Smooth muscle cell (in vitro differentiated cells): ENCODE results near the gene SBNO2. TPM values are rescaled to one million over a fixed set of nuclear protein-coding genes. Genes with fewer than 3 reads are reported as not detected.

Source experiments
- DNase-seq: peaks from one replicate; lab custom pipeline; 2025; ENCODE audit not compliant: unreplicated experiment; lab: John Stamatoyannopoulos, UW
- H2AFZ ChIP-seq: fragments of 200-600 bp; sonication (generic); 2 replicates; pipeline ENCODE4 v1.6.0; 2016; ENCODE audit warnings: antibody characterized with exemption, low read depth, mild to moderate bottlenecking
- H3F3A ChIP-seq: fragments of 200-600 bp; sonication (generic); 2 replicates; pipeline ENCODE4 v1.6.0; 2017; ENCODE audit warnings: antibody characterized with exemption, low read depth
- H3K27ac ChIP-seq: fragments of 200-600 bp; sonication (generic); 2 replicates; pipeline ENCODE4 v1.5.1; 2016; ENCODE audit warnings: low read depth, mild to moderate bottlenecking
- H3K27me3 ChIP-seq: fragments of 200-600 bp; sonication (generic); 2 replicates; pipeline ENCODE4 v1.6.1; 2016; ENCODE audit warnings: low read depth, mild to moderate bottlenecking
- H3K36me3 ChIP-seq: fragments of 200-600 bp; sonication (generic); 2 replicates; pipeline ENCODE4 v1.5.1; 2016; ENCODE audit warnings: low read depth
- H3K4me1 ChIP-seq: fragments of 200-600 bp; sonication (generic); 2 replicates; pipeline ENCODE4 v1.5.1; 2016; ENCODE audit warnings: low read depth
- H3K4me2 ChIP-seq: fragments of 200-600 bp; sonication (generic); 2 replicates; pipeline ENCODE4 v1.6.0; 2016; ENCODE audit warnings: mild to moderate bottlenecking
- H3K4me3 ChIP-seq: fragments of 200-600 bp; sonication (generic); 2 replicates; pipeline ENCODE4 v1.5.1; 2016; ENCODE audit warnings: mild to moderate bottlenecking
- H3K79me2 ChIP-seq: fragments of 200-600 bp; sonication (generic); 2 replicates; pipeline ENCODE4 v1.6.0; 2016; ENCODE audit warnings: low read depth, mild to moderate bottlenecking
- H3K9ac ChIP-seq: fragments of 200-600 bp; sonication (generic); 2 replicates; pipeline ENCODE4 v1.6.0; 2016; ENCODE audit warnings: low read depth
- H3K9me3 ChIP-seq: fragments of 200-600 bp; sonication (generic); replicated peaks from 2 replicates; pipeline ENCODE4 v1.5.1; 2016; ENCODE audit warnings: low read depth
- H4K20me1 ChIP-seq: fragments of 200-600 bp; sonication (generic); 2 replicates; pipeline ENCODE4 v1.6.0; 2016; ENCODE audit warnings: low read depth
- WGBS: methylation state at CpG from one replicate; pipeline ENCODE4 v1.1.7; 2016; ENCODE audit warnings: low lambda C conversion rate; 5-methylcytosine and 5-hydroxymethylcytosine counted together
- polyA plus RNA-seq: library from polyadenylated mRNA; unstranded; fragments of >200 nt; fragmentation: Nextera tagmentation; extraction: Ambion mirVana; gene quantifications from 2 replicates; pipeline ENCODE4 v1.2.1, GENCODE V29; 2016
- total RNA-seq: library from RNA; depleted of rRNA; stranded (reverse); fragments of >200 nt; gene quantifications from 2 replicates; pipeline ENCODE4 v1.2.3, GENCODE V29; 2014
- TF ChIP-seq, protein P1 (sequence below): fragments of 200-600 bp; sonication (generic); IDR thresholded peaks from 2 replicates; pipeline ENCODE4 v1.5.1; 2017; ENCODE audit warnings: borderline replicate concordance, mild to moderate bottlenecking, antibody characterized with exemption; ENCODE audit not compliant: insufficient read depth, poor library complexity, severe bottlenecking

The SBNO2 gene
- total and polyA plus RNA-seq, 2 experiments from 2014 or later = 16.4 to 17.6 TPM

DNA sequence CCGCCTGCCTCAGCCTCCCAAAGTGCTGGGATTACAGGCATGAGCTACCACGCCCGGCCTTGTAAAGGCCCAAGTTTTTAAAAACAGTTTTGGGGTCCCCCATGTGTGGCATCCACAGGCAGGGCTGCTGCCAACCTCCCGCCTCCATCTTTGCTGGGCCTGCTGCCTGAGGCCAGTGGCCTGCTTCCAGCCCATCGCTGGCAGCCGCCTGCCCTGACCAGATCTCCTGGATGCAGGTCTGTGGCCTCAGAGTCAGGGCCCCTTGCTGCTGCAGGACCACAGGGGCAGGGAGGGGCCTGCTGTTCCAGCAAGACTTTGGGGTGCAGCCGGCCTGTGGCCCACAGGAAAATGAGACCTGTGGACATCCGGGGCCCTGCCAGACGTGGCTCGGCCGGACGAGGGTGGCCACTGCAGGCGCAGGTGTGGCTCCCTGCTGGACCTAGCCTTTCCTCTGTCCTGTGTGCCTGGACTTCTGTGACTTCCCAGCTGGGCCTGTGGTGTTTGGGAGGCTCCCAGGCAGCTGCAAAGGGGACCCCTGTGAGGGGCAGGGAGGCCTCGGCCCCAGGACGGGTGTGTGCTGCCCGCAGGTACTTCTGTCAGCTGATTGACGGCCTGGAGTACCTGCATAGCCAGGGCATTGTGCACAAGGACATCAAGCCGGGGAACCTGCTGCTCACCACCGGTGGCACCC, 45.9 kb upstream of the SBNO2 start:
- Histone ChIP-seq H3K27me3 (no peaks in the 10 kb centered on the region), H3K36me3 (no peaks in the 10 kb centered on the region), H3K4me1 (no peaks in the 10 kb centered on the region), H4K20me1 (peaks cover 76% of the 10 kb centered on the region), H2AFZ (no peak overlapping the region), H3K9me3 (no peaks in the 10 kb centered on the region), H3K9ac (no peak overlapping the region), H3K4me3 (no peak overlapping the region), H3K79me2 (peaks cover 55% of the 10 kb centered on the region), H3K4me2 (no peak overlapping the region), H3K27ac (no peak overlapping the region), H3F3A (no peaks in the 10 kb centered on the region)
- WGBS = 93% methylated on average over 19 of the region's 19 CpGs
- TF ChIP-seq, protein P1, sequence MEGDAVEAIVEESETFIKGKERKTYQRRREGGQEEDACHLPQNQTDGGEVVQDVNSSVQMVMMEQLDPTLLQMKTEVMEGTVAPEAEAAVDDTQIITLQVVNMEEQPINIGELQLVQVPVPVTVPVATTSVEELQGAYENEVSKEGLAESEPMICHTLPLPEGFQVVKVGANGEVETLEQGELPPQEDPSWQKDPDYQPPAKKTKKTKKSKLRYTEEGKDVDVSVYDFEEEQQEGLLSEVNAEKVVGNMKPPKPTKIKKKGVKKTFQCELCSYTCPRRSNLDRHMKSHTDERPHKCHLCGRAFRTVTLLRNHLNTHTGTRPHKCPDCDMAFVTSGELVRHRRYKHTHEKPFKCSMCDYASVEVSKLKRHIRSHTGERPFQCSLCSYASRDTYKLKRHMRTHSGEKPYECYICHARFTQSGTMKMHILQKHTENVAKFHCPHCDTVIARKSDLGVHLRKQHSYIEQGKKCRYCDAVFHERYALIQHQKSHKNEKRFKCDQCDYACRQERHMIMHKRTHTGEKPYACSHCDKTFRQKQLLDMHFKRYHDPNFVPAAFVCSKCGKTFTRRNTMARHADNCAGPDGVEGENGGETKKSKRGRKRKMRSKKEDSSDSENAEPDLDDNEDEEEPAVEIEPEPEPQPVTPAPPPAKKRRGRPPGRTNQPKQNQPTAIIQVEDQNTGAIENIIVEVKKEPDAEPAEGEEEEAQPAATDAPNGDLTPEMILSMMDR = no peak
- no peak for DNase-seq

DNA sequence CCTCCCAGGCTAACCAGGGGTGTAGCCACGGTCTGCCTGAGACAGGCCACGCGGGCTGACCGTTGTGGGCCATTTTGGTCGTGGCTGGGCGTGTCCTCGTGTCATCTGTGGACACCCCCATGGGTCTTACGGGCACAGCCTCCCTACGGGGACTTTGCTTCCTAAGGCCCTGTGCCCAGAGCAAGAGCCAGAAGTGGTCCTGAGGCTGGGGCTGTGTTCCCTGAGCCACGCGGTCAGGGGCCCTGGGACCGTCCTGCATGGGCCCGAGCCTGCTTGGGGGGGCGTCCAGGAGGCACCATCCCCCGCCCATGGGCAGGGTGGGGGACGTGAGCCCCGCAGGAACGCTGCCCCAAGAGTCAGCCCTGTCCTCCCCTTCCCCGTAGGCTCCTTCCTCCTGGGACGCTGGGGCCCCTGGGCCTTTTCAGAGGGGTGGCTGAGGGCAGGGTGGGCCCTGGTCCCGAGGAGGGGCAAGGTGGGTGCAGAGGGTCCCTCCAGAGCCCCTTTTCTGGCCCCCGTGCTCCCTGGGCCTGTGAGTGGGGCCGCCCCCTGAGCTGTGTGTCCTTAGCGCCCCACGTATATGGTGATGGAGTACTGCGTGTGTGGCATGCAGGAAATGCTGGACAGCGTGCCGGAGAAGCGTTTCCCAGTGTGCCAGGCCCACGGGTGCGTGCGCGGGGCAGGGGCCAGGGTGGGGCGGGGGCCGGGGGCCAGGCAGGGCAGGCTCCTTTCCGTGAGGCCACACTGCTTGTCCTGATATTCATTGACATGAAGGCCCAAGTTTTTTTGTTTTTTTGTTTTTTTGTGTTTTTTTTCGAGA, 44.9 kb upstream of the SBNO2 start:
- Histone ChIP-seq H3F3A (no peaks in the 10 kb centered on the region), H3K9ac (no peak overlapping the region), H3K4me3 (no peak overlapping the region), H3K9me3 (no peaks in the 10 kb centered on the region), H4K20me1 (peaks cover 74% of the 10 kb centered on the region), H3K27me3 (no peaks in the 10 kb centered on the region), H3K79me2 (peaks cover 65% of the 10 kb centered on the region), H3K4me2 (no peak overlapping the region), H3K36me3 (no peaks in the 10 kb centered on the region), H2AFZ (no peak overlapping the region), H3K27ac (no peak overlapping the region), H3K4me1 (peaks cover 6% of the 10 kb centered on the region)
- WGBS = 98% methylated on average over 30 of the region's 37 CpGs
- TF ChIP-seq, protein P1 = no peak
- no peak for DNase-seq

DNA sequence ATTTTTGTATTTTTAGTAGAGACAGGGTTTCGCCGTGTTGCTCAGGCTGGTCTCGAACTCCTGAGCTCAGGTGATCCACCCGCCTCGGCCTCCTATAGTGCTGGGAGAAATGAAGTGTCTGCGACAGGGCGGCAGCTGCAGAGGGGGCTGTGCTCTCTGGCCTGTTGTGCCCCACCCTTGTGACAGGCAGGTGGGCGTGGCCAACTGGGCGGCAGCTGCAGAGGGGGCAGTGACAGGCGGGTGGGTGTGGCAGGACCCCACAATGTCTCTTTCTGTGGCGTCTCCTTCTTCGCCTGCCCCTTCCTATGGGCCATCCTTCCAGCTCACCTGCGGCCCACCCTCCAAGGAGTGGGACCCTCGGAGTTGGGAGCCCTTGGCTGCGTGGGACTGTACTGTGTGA, 43.3 kb upstream of the SBNO2 start:
- no peak overlapping the region for H3K4me2 ChIP-seq
- H3K9ac ChIP-seq = no peak overlapping the region
- H3K4me1 ChIP-seq = peaks cover 13% of the 10 kb centered on the region
- 92% methylated on average over 14 of the region's 15 CpGs for WGBS
- TF ChIP-seq, protein P1 = no peak
- no peaks in the 10 kb centered on the region for H3K36me3 ChIP-seq
- H3K27ac ChIP-seq = no peak overlapping the region
- no peak overlapping the region for H2AFZ ChIP-seq
- H3F3A ChIP-seq = peaks cover 6% of the 10 kb centered on the region
- no peak for DNase-seq
- peaks cover 79% of the 10 kb centered on the region for H3K79me2 ChIP-seq
- H3K27me3 ChIP-seq = no peaks in the 10 kb centered on the region
- no peaks in the 10 kb centered on the region for H3K9me3 ChIP-seq
- no peak overlapping the region for H3K4me3 ChIP-seq
- peaks cover 68% of the 10 kb centered on the region for H4K20me1 ChIP-seq
